SK-N-SH (cell line): ENCODE results near the gene RAPGEFL1.
"Not testable (repeated sequence)": the region's sequence is repeated elsewhere in the genome, so short reads cannot be mapped to it uniquely, and the experiment has no call there.

Experiments
- CTCF ChIP-seq: fragments of 200-600 bp; sonication (generic); IDR thresholded peaks from 2 replicates; pipeline ENCODE4 v1.6.1; 2017; ENCODE audit warnings: antibody characterized with exemption, mild to moderate bottlenecking, moderate library complexity
- EP300 ChIP-seq, 2 experiments: IDR thresholded peaks; 2 replicates each; pipeline versions ENCODE4 v1.4.0 to v1.6.1; 2012; ENCODE audit warnings: borderline replicate concordance in 1 of 2, low read depth in 1 of 2, low read length in 1 of 2
- EZH2phosphoT487 ChIP-seq: fragments of 200-600 bp; sonication (generic); IDR thresholded peaks from 2 replicates; pipeline ENCODE4 v1.6.1; 2017; ENCODE audit warnings: low read depth, mixed run types, mild to moderate bottlenecking, antibody characterized with exemption, moderate library complexity, borderline replicate concordance
- FOXM1 ChIP-seq: IDR thresholded peaks from 2 replicates; pipeline ENCODE4 v1.4.0; 2012; ENCODE audit warnings: low read depth, mild to moderate bottlenecking
- MXI1 ChIP-seq: IDR thresholded peaks from 2 replicates; pipeline ENCODE4 v1.6.1; 2012; ENCODE audit warnings: mild to moderate bottlenecking, low read depth, low read length, improper control_type of control experiment
- POLR2AphosphoS5 ChIP-seq: IDR thresholded peaks from 2 replicates; pipeline ENCODE4 v1.6.1; 2012; ENCODE audit warnings: low read depth, low read length
- REST ChIP-seq: IDR thresholded peaks from 2 replicates; pipeline ENCODE4 v1.6.1; 2012; ENCODE audit warnings: mild to moderate bottlenecking, low read depth, low read length, moderate library complexity
- TAF1 ChIP-seq: IDR thresholded peaks from 2 replicates; pipeline ENCODE4 v1.6.1; 2012; ENCODE audit warnings: low read depth, mild to moderate bottlenecking, low read length, moderate library complexity, borderline replicate concordance

GRCh38 chr17:40213914-40214313, 36.6 kb downstream of the RAPGEFL1 start:
- not testable (repeated sequence) for TF ChIP-seq CTCF; TAF1; MXI1; EP300 (IDR thresholded peaks at IDR 0.05; ENCODE audit: borderline replicate concordance in 1 of 2, low read depth in 1 of 2, low read length in 1 of 2); REST; FOXM1; POLR2AphosphoS5; EZH2phosphoT487
